GM19468 (cell line): ENCODE data around the gene MTARC1.

Experiments used
- ATAC-seq: cut with Tn5 transposase; IDR thresholded peaks from one replicate; pipeline ENCODE4 v1.9.1; 2021; ENCODE audit warnings: mild to moderate bottlenecking, moderate library complexity, moderate number of reproducible peaks; ENCODE audit not compliant: unreplicated experiment; ENCODE audit errors: extremely low read depth

MTARC1 gene

GRCh38 chr1:220826729-220827128 is 40.0 kb downstream of the MTARC1 start:
- no peak for ATAC-seq

- no peak for ATAC-seq
These were observed 40.9 kb downstream of the MTARC1 start for GRCh38 chr1:220827445-220828178.

GRCh38 chr1:220828179-220828490 is 41.4 kb downstream of the MTARC1 start:
- no peak for ATAC-seq

DNA sequence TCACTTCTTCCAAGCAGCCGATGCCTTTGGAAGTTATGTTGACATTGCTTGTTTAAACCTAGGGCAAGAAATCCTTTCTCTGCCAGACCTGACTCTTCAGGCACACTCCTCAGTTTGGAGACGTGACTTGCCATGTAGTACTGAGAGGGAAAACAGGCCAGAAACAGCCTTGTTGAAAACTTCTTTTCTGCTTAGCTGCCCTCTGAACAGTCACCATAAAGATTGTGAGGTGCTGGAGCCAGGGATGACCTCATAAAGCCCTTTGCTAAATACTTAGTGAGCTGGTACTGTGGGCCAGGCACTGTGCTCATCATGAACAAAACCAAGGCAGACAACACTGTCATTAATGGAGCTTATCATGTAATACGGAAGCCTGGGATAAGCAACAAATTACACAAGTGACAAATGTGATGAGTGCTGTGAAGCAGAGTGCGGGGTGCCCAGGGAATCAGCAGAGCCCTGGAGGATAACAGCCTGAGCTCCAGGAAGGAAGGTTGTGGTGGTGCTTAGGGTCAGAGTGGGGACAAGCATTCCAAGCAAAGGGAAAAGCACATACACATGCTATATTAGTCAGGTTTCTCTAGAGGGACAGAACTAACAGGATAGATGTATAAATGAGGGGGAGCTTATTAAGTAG is 42.4 kb downstream of the MTARC1 start:
- ATAC-seq: no peak

GRCh38 chr1:220833436-220833835 is 46.7 kb downstream of the MTARC1 start:
- ATAC-seq: no peak

GRCh38 chr1:220834155-220834870 is 47.6 kb downstream of the MTARC1 start:
- no peak for ATAC-seq
